Inferior parietal cortex (tissue), 1 donor: ENCODE data around the gene SLCO6A1.
"Not testable (repeated sequence)": the region's sequence is repeated elsewhere in the genome, so short reads cannot be mapped to it uniquely, and the experiment has no call there.

ENCODE experiments used
- DNase-seq: peaks from one replicate; pipeline ENCODE4 v3.0.0-alpha.2; 2016; ENCODE audit errors: extremely low spot score

SLCO6A1 gene

GRCh38 chr5:102498271-102499034 is at the start of gene SLCO6A1:
TSS of gene SLCO6A1 (minus strand) at chr5:102499001. CDS start at chr5:102498844, 157 bp downstream.
- DNase-seq = no peak

- peak; percentile 30 for DNase-seq
These were observed 48.6 kb upstream of the SLCO6A1 start for GRCh38 chr5:102547141-102548035.

- no peak for DNase-seq
These were observed 46.4 kb upstream of the SLCO6A1 start for GRCh38 chr5:102545175-102545574.

GRCh38 chr5:102542057-102542456 is 43.3 kb upstream of the SLCO6A1 start:
- DNase-seq = no peak

GRCh38 chr5:102539996-102540728 is 41.4 kb upstream of the SLCO6A1 start:
- DNase-seq = no peak

- no peak for DNase-seq
These were observed 40.8 kb upstream of the SLCO6A1 start for GRCh38 chr5:102539562-102539961.

- DNase-seq = no peak
These were observed 38.2 kb upstream of the SLCO6A1 start for GRCh38 chr5:102537011-102537410.

- peak; percentile 26 for DNase-seq
These were observed 37.6 kb upstream of the SLCO6A1 start for GRCh38 chr5:102536323-102536928.

GRCh38 chr5:102532123-102532522 is 33.3 kb upstream of the SLCO6A1 start:
- DNase-seq = no peak

GRCh38 chr5:102531506-102531905 is 32.7 kb upstream of the SLCO6A1 start:
- no peak for DNase-seq

- DNase-seq = no peak
These were observed 30.6 kb upstream of the SLCO6A1 start for GRCh38 chr5:102529447-102529846.

- no peak for DNase-seq
These were observed 30.2 kb upstream of the SLCO6A1 start for GRCh38 chr5:102529031-102529430.

GRCh38 chr5:102528600-102528999 is 29.8 kb upstream of the SLCO6A1 start:
- DNase-seq = no peak

GRCh38 chr5:102527547-102527946 is 28.7 kb upstream of the SLCO6A1 start:
- no peak for DNase-seq

GRCh38 chr5:102523541-102524175 is 24.9 kb upstream of the SLCO6A1 start:
- no peak for DNase-seq

GRCh38 chr5:102511666-102512065 is 12.9 kb upstream of the SLCO6A1 start:
- peak; percentile 44 for DNase-seq

GRCh38 chr5:102491261-102491914 is 7.4 kb downstream of the SLCO6A1 start:
- DNase-seq = not testable (repeated sequence)

GRCh38 chr5:102483736-102484135 is 15.1 kb downstream of the SLCO6A1 start:
- DNase-seq = no peak

GRCh38 chr5:102481054-102481715 is 17.6 kb downstream of the SLCO6A1 start:
- no peak for DNase-seq

- no peak for DNase-seq
These were observed 45.1 kb downstream of the SLCO6A1 start for GRCh38 chr5:102453716-102454115.
